Testis (tissue), 2 donors: ENCODE measurements around the gene ADRA2C.

ENCODE experiments used
- POLR2A ChIP-seq: fragments of 450-650 bp; IDR thresholded peaks from one replicate; pipeline ENCODE4 v1.6.1; 2017; ENCODE audit warnings: antibody characterized with exemption, mild to moderate bottlenecking, moderate library complexity
- TF ChIP-seq, protein P1 (sequence below), 3 experiments: fragments of 450-650 bp in 2 of 3; fragments of 200-600 bp in 1 of 3; sonication (generic) in 1 of 3; IDR thresholded peaks; one replicate each; pipeline ENCODE4 v1.5.1; 2016 to 2019; ENCODE audit warnings: antibody characterized with exemption in 3 of 3, mild to moderate bottlenecking in 2 of 3, moderate library complexity in 1 of 3

GRCh38 chr4:3780347-3781171, 14.4 kb downstream of the ADRA2C start:
- TF ChIP-seq, protein P1, sequence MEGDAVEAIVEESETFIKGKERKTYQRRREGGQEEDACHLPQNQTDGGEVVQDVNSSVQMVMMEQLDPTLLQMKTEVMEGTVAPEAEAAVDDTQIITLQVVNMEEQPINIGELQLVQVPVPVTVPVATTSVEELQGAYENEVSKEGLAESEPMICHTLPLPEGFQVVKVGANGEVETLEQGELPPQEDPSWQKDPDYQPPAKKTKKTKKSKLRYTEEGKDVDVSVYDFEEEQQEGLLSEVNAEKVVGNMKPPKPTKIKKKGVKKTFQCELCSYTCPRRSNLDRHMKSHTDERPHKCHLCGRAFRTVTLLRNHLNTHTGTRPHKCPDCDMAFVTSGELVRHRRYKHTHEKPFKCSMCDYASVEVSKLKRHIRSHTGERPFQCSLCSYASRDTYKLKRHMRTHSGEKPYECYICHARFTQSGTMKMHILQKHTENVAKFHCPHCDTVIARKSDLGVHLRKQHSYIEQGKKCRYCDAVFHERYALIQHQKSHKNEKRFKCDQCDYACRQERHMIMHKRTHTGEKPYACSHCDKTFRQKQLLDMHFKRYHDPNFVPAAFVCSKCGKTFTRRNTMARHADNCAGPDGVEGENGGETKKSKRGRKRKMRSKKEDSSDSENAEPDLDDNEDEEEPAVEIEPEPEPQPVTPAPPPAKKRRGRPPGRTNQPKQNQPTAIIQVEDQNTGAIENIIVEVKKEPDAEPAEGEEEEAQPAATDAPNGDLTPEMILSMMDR (IDR thresholded peaks at IDR 0.05), result no peak
- no peak for TF ChIP-seq POLR2A
